HG03103 (cell line): Measurements from ENCODE around the gene FOXN3.
"Not testable (repeated sequence)": the region's sequence is repeated elsewhere in the genome, so short reads cannot be mapped to it uniquely, and the experiment has no call there.

Source experiments
- ATAC-seq: cut with Tn5 transposase; IDR thresholded peaks from one replicate; pipeline ENCODE4 v1.9.1; 2021; ENCODE audit warnings: low read depth; ENCODE audit not compliant: unreplicated experiment

FOXN3 gene

GRCh38 chr14:89117012-89117411 is 300.0 kb downstream of the FOXN3 start:
- ATAC-seq, result no peak

GRCh38 chr14:89114109-89114508 is 302.9 kb downstream of the FOXN3 start:
- ATAC-seq, result no peak

GRCh38 chr14:89112720-89113119 is 304.3 kb downstream of the FOXN3 start:
- no peak for ATAC-seq

DNA sequence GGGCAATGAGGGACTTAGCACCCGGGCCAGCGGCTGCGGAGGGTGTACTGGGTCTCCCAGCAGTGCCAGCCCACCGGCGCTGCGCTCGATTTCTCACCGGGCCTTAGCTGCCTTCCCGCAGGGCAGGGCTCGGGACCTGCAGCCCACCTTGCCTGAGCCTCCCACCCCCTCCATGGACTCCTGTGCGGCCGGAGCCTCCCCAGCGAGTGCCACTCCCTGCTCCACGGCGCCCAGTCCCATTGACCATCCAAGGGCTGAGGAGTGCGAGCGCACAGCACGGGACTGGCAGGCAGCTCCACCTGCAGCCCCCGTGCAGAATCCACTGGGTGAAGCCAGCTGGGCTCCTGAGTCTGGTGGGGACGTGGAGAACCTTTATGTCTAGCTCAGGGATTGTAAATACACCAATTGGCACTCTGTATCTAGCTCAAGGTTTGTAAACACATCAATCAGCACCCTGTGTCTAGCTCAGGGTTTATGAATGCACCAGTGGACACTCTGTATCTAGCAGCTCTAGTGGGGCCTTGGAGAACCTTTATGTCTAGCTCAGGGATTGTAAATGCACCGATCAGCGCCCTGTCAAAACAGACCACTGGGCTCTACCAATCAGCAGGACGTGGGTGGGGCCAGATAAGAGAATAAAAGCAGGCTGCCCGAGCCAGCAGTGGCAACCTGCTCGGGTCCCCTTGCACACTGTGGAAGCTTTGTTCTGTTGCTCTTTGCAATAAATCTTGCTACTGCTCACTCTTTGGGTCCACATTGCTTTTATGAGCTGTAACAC is 305.1 kb downstream of the FOXN3 start:
- not testable (repeated sequence) for ATAC-seq

- ATAC-seq, result not testable (repeated sequence)
These were observed 305.8 kb downstream of the FOXN3 start for GRCh38 chr14:89111232-89111631.

DNA sequence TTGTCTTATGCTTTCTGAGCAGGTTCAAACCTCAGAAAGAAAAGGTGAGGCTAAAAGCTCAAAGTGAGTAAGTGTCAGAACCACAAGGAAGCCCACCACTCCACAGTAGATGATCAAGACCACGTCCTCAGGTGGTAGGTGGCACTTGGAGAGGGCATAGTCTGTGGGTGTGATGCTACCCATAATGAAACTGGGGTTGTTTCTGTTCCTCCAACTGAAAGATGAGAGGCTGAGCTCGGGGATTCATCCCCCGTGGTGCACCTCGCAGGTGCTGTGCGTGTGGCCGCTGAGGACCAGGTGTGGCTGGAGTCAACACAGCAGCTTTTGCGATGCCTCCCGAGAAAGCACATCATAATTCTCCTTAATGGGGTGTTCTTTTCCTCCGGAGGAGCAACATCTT is 306.9 kb downstream of the FOXN3 start:
- ATAC-seq, result no peak

GRCh38 chr14:89108608-89109007 is 308.4 kb downstream of the FOXN3 start:
- ATAC-seq, result no peak

GRCh38 chr14:89107626-89108025 is 309.4 kb downstream of the FOXN3 start:
- ATAC-seq, result no peak
